IMR-90 (cell line): ENCODE results near the gene RCN1. TPM values are rescaled to one million over a fixed set of nuclear protein-coding genes. Genes with fewer than 3 reads are reported as not detected.

Experiments
- ATAC-seq: fragments of 200-7000 bp; cut with Tn5 transposase; 2 replicates; pipeline ENCODE4 v1.9.1; 2020; ENCODE audit warnings: low read depth, mild to moderate bottlenecking, moderate library complexity
- BruUV-seq: library from RNA; stranded (reverse); fragments of 400-500 nt; replicated peaks from 2 replicates; lab custom pipeline; 2021; lab: Mats Ljungman, UMichigan
- CTCF ChIA-PET: fragments of 300-600 bp; formaldehyde crosslinking; extraction: SDS; loops from one replicate; lab custom pipeline; 2021; ENCODE audit warnings: antibody characterized with exemption; lab: Yijun Ruan, JAX
- POLR2A ChIA-PET: fragments of 300-600 bp; sonication (Branson Sonifier 250); formaldehyde crosslinking; loops from one replicate; lab custom pipeline; 2022; ENCODE audit warnings: antibody characterized with exemption; ENCODE audit not compliant: unreplicated experiment; lab: Charles Lee
- DNase-seq: peaks from one replicate; pipeline ENCODE4 v3.0.0; 2013
- H2AFZ ChIP-seq: replicated peaks from 2 replicates; pipeline ENCODE3; 2013; ENCODE audit warnings: low read length, mild to moderate bottlenecking; ENCODE audit not compliant: poor library complexity
- H2AK5ac ChIP-seq: 2 replicates; pipeline ENCODE4 v1.6.1; 2013; ENCODE audit warnings: low read depth, low read length, inconsistent platforms
- H2AK9ac ChIP-seq: replicated peaks from 2 replicates; pipeline ENCODE3; 2013; ENCODE audit warnings: mild to moderate bottlenecking, low read depth, low read length, moderate library complexity; ENCODE audit not compliant: poor library complexity
- H2BK120ac ChIP-seq: 2 replicates; pipeline ENCODE4 v1.6.1; 2013; ENCODE audit warnings: low read depth, low read length, inconsistent platforms
- H2BK15ac ChIP-seq: 3 replicates; pipeline ENCODE4 v1.6.1; 2013; ENCODE audit warnings: low read depth, low read length, inconsistent platforms
- H2BK20ac ChIP-seq: 2 replicates; pipeline ENCODE4 v1.6.1; 2013; ENCODE audit warnings: low read depth, mild to moderate bottlenecking, inconsistent platforms, low read length, moderate library complexity
- H2BK5ac ChIP-seq: 2 replicates; pipeline ENCODE4 v1.6.1; 2013; ENCODE audit warnings: mild to moderate bottlenecking, low read depth, low read length, inconsistent platforms; ENCODE audit not compliant: poor library complexity, severe bottlenecking
- H3K14ac ChIP-seq: replicated peaks from 2 replicates; pipeline ENCODE4 v1.6.1; 2013; ENCODE audit warnings: low read depth, low read length, inconsistent platforms
- H3K18ac ChIP-seq: 2 replicates; pipeline ENCODE4 v1.6.1; 2013; ENCODE audit warnings: low read depth, low read length, control low read depth
- H3K23ac ChIP-seq: 2 replicates; pipeline ENCODE4 v1.6.1; 2013; ENCODE audit warnings: low read depth, low read length, inconsistent platforms
- H3K27ac ChIP-seq: 2 replicates; pipeline ENCODE4 v1.5.1; 2013; ENCODE audit warnings: mild to moderate bottlenecking, control low read depth, low read length; ENCODE audit not compliant: insufficient read depth
- H3K27me3 ChIP-seq: 2 replicates; pipeline ENCODE4 v1.6.1; 2013; ENCODE audit warnings: low read length; ENCODE audit not compliant: control insufficient read depth, insufficient read depth
- H3K36me3 ChIP-seq: 2 replicates; pipeline ENCODE4 v1.6.1; 2013; ENCODE audit warnings: low read length, mixed read lengths; ENCODE audit not compliant: control insufficient read depth, insufficient read depth
- H3K4ac ChIP-seq: 2 replicates; pipeline ENCODE4 v1.6.1; 2013; ENCODE audit warnings: low read depth, low read length, inconsistent platforms
- H3K4me1 ChIP-seq: 2 replicates; pipeline ENCODE4 v1.6.1; 2013; ENCODE audit warnings: low read length, mixed read lengths; ENCODE audit not compliant: control insufficient read depth, insufficient read depth
- H3K4me2 ChIP-seq: 2 replicates; pipeline ENCODE4 v1.6.1; 2013; ENCODE audit warnings: low read depth, mild to moderate bottlenecking, control low read depth, low read length, moderate library complexity
- H3K4me3 ChIP-seq: 2 replicates; pipeline ENCODE4 v1.5.1; 2013; ENCODE audit warnings: low read depth, mild to moderate bottlenecking, control low read depth, low read length, moderate library complexity; ENCODE audit not compliant: insufficient read depth
- H3K56ac ChIP-seq: 2 replicates; pipeline ENCODE4 v1.6.1; 2013; ENCODE audit warnings: low read length, inconsistent platforms; ENCODE audit not compliant: insufficient read depth; ENCODE audit errors: extremely low read depth
- H3K79me1 ChIP-seq, 2 experiments: 2 replicates each; pipeline ENCODE4 v1.6.1; 2013; ENCODE audit warnings: low read length in 2 of 2, inconsistent platforms in 1 of 2, low read depth in 1 of 2
- H3K9ac ChIP-seq: 2 replicates; pipeline ENCODE4 v1.6.1; 2013; ENCODE audit warnings: low read depth, low read length, control low read depth
- H3K9me1 ChIP-seq: 2 replicates; pipeline ENCODE4 v1.6.1; 2013; ENCODE audit warnings: low read length, inconsistent platforms; ENCODE audit not compliant: insufficient read depth
- H3K9me3 ChIP-seq: 2 replicates; pipeline ENCODE4 v1.6.1; 2013; ENCODE audit warnings: low read length; ENCODE audit not compliant: control insufficient read depth, insufficient read depth
- H4K20me1 ChIP-seq: 2 replicates; pipeline ENCODE4 v1.6.1; 2013; ENCODE audit warnings: low read length, inconsistent platforms; ENCODE audit not compliant: insufficient read depth
- H4K5ac ChIP-seq: 2 replicates; pipeline ENCODE4 v1.6.1; 2013; ENCODE audit warnings: mild to moderate bottlenecking, low read depth, low read length, control low read depth
- H4K8ac ChIP-seq, 2 experiments: 2 replicates each; pipeline ENCODE4 v1.6.1; 2013; ENCODE audit warnings: low read depth in 2 of 2, low read length in 2 of 2, control low read depth in 1 of 2, inconsistent platforms in 1 of 2
- H4K91ac ChIP-seq: 2 replicates; pipeline ENCODE4 v1.6.1; 2013; ENCODE audit warnings: low read depth, low read length, inconsistent platforms; ENCODE audit not compliant: insufficient read depth
- BHLHE40 ChIP-seq: fragments of 150-350 bp; IDR thresholded peaks from 2 replicates; pipeline ENCODE4 v1.6.1; 2016; ENCODE audit warnings: mild to moderate bottlenecking, low read depth, low read length
- CEBPB ChIP-seq: IDR thresholded peaks from 2 replicates; pipeline ENCODE4 v1.6.1; 2012; ENCODE audit warnings: low read depth, low read length, improper control_type of control experiment
- CHD1 ChIP-seq: IDR thresholded peaks from 2 replicates; pipeline ENCODE4 v1.6.1; 2012; ENCODE audit warnings: low read depth, low read length, improper control_type of control experiment
- ELK1 ChIP-seq: fragments of 150-350 bp; IDR thresholded peaks from 2 replicates; pipeline ENCODE4 v1.6.1; 2016; ENCODE audit warnings: low read depth, mild to moderate bottlenecking, low read length, moderate library complexity, borderline replicate concordance
- FOS ChIP-seq: fragments of 150-350 bp; IDR thresholded peaks from 2 replicates; pipeline ENCODE4 v1.6.1; 2016; ENCODE audit warnings: low read depth, low read length
- MAFK ChIP-seq: IDR thresholded peaks from 2 replicates; pipeline ENCODE4 v1.6.1; 2012; ENCODE audit warnings: low read depth, low read length, improper control_type of control experiment
- MAZ ChIP-seq: IDR thresholded peaks from 2 replicates; pipeline ENCODE4 v1.6.1; 2012; ENCODE audit warnings: low read depth, mild to moderate bottlenecking, low read length, improper control_type of control experiment, moderate library complexity, borderline replicate concordance
- MXI1 ChIP-seq: IDR thresholded peaks from 2 replicates; pipeline ENCODE4 v1.6.1; 2012; ENCODE audit warnings: low read depth, mild to moderate bottlenecking, low read length, moderate library complexity, borderline replicate concordance
- NFE2L2 ChIP-seq: fragments of 150-350 bp; IDR thresholded peaks from 2 replicates; pipeline ENCODE4 v1.6.1; 2016; ENCODE audit warnings: low read depth, mild to moderate bottlenecking, low read length
- POLR2A ChIP-seq: IDR thresholded peaks from 2 replicates; pipeline ENCODE4 v1.6.1; 2012; ENCODE audit warnings: mild to moderate bottlenecking, low read depth, low read length
- RAD21 ChIP-seq: IDR thresholded peaks from 2 replicates; pipeline ENCODE4 v1.6.1; 2012; ENCODE audit warnings: low read length, improper control_type of control experiment
- RCOR1 ChIP-seq: IDR thresholded peaks from 2 replicates; pipeline ENCODE4 v1.6.1; 2012; ENCODE audit warnings: mild to moderate bottlenecking, low read length, improper control_type of control experiment; ENCODE audit not compliant: insufficient replicate concordance
- RFX5 ChIP-seq: IDR thresholded peaks from 2 replicates; pipeline ENCODE4 v1.8.0; 2012; ENCODE audit warnings: low read depth, mild to moderate bottlenecking, low read length, moderate library complexity
- SMC3 ChIP-seq: fragments of 150-350 bp; IDR thresholded peaks from 2 replicates; pipeline ENCODE4 v1.6.1; 2016; ENCODE audit warnings: low read depth, mild to moderate bottlenecking, antibody characterized with exemption, low read length, moderate library complexity
- USF2 ChIP-seq: fragments of 150-350 bp; IDR thresholded peaks from 2 replicates; pipeline ENCODE4 v1.6.1; 2017; ENCODE audit warnings: mild to moderate bottlenecking, antibody characterized with exemption, low read length, low read depth
- WGBS, 2 experiments: methylation state at CpG; one replicate each; pipeline versions ENCODE4 v1.1.5 to v1.1.7; 2013; ENCODE audit warnings: missing lambda C conversion rate in 2 of 2; ENCODE audit not compliant: insufficient read length in 1 of 2; ENCODE audit errors: extremely low coverage in 2 of 2; 5-methylcytosine and 5-hydroxymethylcytosine counted together
- dilution Hi-C: fragments of 300-500 bp; cut with HindIII; formaldehyde crosslinking; loops from one replicate; pipeline ENCODE4 v1.14.3; 2018; ENCODE audit warnings: low sequenced_read_pairs; ENCODE audit not compliant: unreplicated experiment
- in situ Hi-C: fragments of 300-500 bp; cut with MboI; formaldehyde crosslinking; loops from 3 replicates; pipeline ENCODE4 v1.14.3; 2019; ENCODE audit warnings: low sequenced_read_pairs, inconsistent platforms, mixed read lengths
- intact Hi-C: fragments of 100-400 bp; cut with micrococcal nuclease; formaldehyde crosslinking; loops from 2 replicates; pipeline ENCODE4 v1.10.0; 2022
- polyA plus RNA-seq, 3 experiments: library from polyadenylated mRNA; depleted of rRNA; stranded (reverse); fragments of >200 nt; gene quantifications; 2 replicates each; pipeline ENCODE4 v1.2.3, GENCODE V29; 2012; ENCODE audit warnings: low replicate concordance in 1 of 3
- total RNA-seq: library from RNA; depleted of rRNA; stranded (reverse); fragments of >200 nt; gene quantifications from 2 replicates; pipeline ENCODE4 v1.2.3, GENCODE V29; 2012
- TF ChIP-seq, protein P1 (sequence below): conservative IDR thresholded peaks from 2 replicates; pipeline ENCODE4 v1.5.1; 2012; ENCODE audit warnings: mild to moderate bottlenecking, low read depth, low read length, improper control_type of control experiment

Gene RCN1
- total and polyA plus RNA-seq, 2 of the 4 experiments (the other 2 are of a cell fraction), result 129 to 193 TPM

GRCh38 chr11:32062540-32062939 lies 28.3 kb upstream of the RCN1 start:
- no CpG with 5 or more reads among the region's 3 CpGs for WGBS, 2 experiments
- Histone ChIP-seq H4K20me1 (no peaks in the 10 kb centered on the region), H3K4me3 (no peak overlapping the region), H3K27me3 (peaks cover 68% of the 10 kb centered on the region), H3K4me1 (no peaks in the 10 kb centered on the region), H4K91ac (no peak overlapping the region), H2AFZ (no peak overlapping the region), H2BK5ac (no peak overlapping the region), H2AK9ac (no peak overlapping the region), H3K9me1 (no peaks in the 10 kb centered on the region), H2BK15ac (no peak overlapping the region), H3K36me3 (no peaks in the 10 kb centered on the region), H3K23ac (no peak overlapping the region), H2BK120ac (no peak overlapping the region), H4K8ac (no peak overlapping the region), H4K5ac (no peak overlapping the region), H2BK20ac (no peak overlapping the region), H3K4me2 (no peak overlapping the region), H3K79me1 (no peaks in the 10 kb centered on the region), H3K9me3 (no peaks in the 10 kb centered on the region; the same call in 1 of the 2 replicates), H3K27ac (no peak overlapping the region), H3K56ac (no peak overlapping the region), H3K18ac (no peak overlapping the region), H3K9ac (no peak overlapping the region), H3K14ac (no peak overlapping the region), H2AK5ac (no peak overlapping the region), H3K4ac (no peak overlapping the region)
- DNase-seq, result no peak
- BruUV-seq, result no TSS peak
- intact Hi-C loops, result no loop called here
- TF ChIP-seq NFE2L2 (no peak), MXI1 (no peak), MAFK (no peak), RFX5 (no peak), SMC3 (no peak), USF2 (no peak), BHLHE40 (no peak), CHD1 (no peak), RCOR1 (no peak), FOS (no peak), RAD21 (no peak), ELK1 (no peak), CEBPB (no peak), MAZ (no peak), POLR2A (no peak)
- TF ChIP-seq, protein P1, sequence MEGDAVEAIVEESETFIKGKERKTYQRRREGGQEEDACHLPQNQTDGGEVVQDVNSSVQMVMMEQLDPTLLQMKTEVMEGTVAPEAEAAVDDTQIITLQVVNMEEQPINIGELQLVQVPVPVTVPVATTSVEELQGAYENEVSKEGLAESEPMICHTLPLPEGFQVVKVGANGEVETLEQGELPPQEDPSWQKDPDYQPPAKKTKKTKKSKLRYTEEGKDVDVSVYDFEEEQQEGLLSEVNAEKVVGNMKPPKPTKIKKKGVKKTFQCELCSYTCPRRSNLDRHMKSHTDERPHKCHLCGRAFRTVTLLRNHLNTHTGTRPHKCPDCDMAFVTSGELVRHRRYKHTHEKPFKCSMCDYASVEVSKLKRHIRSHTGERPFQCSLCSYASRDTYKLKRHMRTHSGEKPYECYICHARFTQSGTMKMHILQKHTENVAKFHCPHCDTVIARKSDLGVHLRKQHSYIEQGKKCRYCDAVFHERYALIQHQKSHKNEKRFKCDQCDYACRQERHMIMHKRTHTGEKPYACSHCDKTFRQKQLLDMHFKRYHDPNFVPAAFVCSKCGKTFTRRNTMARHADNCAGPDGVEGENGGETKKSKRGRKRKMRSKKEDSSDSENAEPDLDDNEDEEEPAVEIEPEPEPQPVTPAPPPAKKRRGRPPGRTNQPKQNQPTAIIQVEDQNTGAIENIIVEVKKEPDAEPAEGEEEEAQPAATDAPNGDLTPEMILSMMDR, result no peak
- CTCF ChIA-PET, result interaction anchor here (1.0 kb wide), 1 partner anchor 11 kb away, joined by 3 read pairs; no protein-coding TSS in a partner anchor
- in situ Hi-C loops, result no loop called here
- ATAC-seq, result no peak
- POLR2A ChIA-PET, result no interaction called here
- dilution Hi-C loops, result loop anchor here (25.0 kb wide), 1 partner anchor 100 kb away; no protein-coding TSS in a partner anchor
